ENCODE data around the gene MYO10. TPM values are rescaled to one million over a fixed set of nuclear protein-coding genes. Genes with fewer than 3 reads are reported as not detected.

Gene MYO10
- total and polyA plus RNA-seq, 4 donors, result 27.9 to 77.7 (median 41.8) TPM

DNA sequence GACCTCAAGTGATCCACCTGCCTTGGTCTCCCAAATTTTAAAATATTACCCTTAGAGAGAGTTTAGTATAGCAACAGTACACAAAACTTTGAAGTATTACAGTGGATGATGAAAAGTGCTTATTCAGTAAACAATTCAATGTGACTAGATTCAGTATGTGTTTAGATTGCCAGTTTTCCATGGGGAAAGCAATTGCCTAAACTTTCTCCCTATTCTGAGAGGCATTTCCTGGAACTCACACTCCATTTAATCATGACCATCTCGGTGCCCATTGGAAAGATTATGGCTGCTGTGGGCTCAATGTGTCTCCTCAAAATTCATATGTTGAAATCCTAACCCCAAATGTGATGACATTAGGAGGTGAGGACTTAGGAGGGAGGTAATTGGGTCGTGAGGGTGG, 38.9 kb upstream of the MYO10 start:
- WGBS (ENCODE audit: insufficient coverage), result no CpG with 5 or more reads among the region's 2 CpGs
- Histone ChIP-seq H3K27ac (ENCODE audit: low read depth, low read length) (no peak overlapping the region), H3K9me3 (ENCODE audit: control insufficient read depth, insufficient read depth, low read length) (no peaks in the 10 kb centered on the region)

DNA sequence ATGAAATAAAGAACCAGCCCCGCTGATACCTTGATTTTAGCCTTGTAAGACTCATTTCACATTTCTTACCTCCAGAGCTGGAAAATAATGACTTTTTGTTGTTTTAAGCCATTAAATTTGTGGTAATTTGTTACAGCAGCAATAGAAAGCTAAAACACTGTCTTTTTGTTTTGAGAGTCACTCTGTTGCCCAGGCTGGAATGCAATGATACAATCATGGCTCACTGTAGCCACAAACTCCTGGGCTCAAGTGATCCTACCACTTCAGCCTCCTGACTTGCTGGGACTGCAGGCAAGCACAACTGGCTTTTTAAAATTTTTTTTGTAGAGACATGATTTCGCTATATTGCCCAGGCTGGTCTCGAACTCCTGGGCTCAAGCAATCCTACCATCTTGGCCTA, 34.7 kb upstream of the MYO10 start:
- Histone ChIP-seq H3K27me3 (ENCODE audit: control insufficient read depth, insufficient read depth, low read length) (no peaks in the 10 kb centered on the region), H3K27ac (ENCODE audit: low read depth, low read length) (no peak overlapping the region), H3K36me3 (ENCODE audit: control insufficient read depth, insufficient read depth, low read length) (no peaks in the 10 kb centered on the region), H3K4me3 (ENCODE audit: low read depth, low read length) (no peak overlapping the region), H3K9me3 (ENCODE audit: control insufficient read depth, insufficient read depth, low read length) (no peaks in the 10 kb centered on the region), H3K4me1 (ENCODE audit: control insufficient read depth, insufficient read depth, low read length) (no peaks in the 10 kb centered on the region)
- WGBS (ENCODE audit: insufficient coverage), result 96% methylated on average over 2 of the region's 3 CpGs
- no peak for DNase-seq (ENCODE audit: low read depth in 4 of 6, low spot score in 6 of 6)

More for the DNA sequence above, 38.9 kb upstream of the MYO10 start:
- Histone ChIP-seq H3K4me3 (ENCODE audit: low read depth, low read length) (no peak overlapping the region), H3K36me3 (ENCODE audit: control insufficient read depth, insufficient read depth, low read length) (no peaks in the 10 kb centered on the region), H3K4me1 (ENCODE audit: control insufficient read depth, insufficient read depth, low read length) (no peaks in the 10 kb centered on the region), H3K27me3 (ENCODE audit: control insufficient read depth, insufficient read depth, low read length) (no peaks in the 10 kb centered on the region)
- no peak for DNase-seq (ENCODE audit: low read depth in 4 of 6, low spot score in 6 of 6)

DNA sequence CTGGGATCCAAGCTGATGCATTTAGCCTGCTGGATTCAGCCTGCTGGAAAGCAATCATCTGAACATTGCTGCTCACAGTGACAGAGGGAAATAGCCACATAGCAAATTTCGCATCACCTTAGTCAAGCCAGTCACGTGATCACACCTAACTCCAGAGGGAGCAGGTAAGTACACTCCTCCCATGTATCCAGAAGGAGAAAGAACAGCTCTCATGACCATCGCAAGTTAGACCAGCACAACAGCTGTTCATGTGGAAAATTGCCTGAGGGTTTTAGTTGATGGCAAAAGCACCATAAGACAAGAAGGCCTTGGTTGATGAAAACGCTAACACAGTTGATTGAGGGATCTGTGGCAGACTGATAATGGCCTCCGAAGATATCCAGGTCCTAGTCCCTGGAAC, 34.2 kb upstream of the MYO10 start:
- no peaks in the 10 kb centered on the region for H3K4me1 ChIP-seq (ENCODE audit: control insufficient read depth, insufficient read depth, low read length)
- no peaks in the 10 kb centered on the region for H3K27me3 ChIP-seq (ENCODE audit: control insufficient read depth, insufficient read depth, low read length)
- whole genome bisulfite sequencing (ENCODE audit: insufficient coverage), result 90% methylated on average over 2 of the region's 5 CpGs

DNA sequence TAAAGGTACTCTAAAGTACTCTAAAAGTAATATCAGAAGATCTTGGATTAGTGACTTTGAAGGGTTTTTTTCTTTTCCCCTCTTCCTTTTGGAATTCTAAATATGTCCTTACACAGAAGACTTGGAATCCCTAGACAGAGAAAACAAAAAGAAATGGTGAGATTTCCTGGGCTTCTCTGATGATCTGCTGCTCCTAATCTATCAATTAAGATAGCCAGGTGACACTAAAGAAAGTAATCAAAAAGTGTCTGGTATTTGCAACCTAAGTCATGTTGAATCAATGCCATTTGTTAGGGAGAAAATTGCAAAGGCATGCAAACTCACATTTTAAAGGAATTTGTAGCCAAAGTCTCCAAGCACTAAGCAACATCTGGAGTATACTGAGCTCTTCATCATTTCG, 29.5 kb upstream of the MYO10 start:
- Histone ChIP-seq H3K36me3 (ENCODE audit: control insufficient read depth, insufficient read depth, low read length) (no peaks in the 10 kb centered on the region), H3K4me1 (ENCODE audit: control insufficient read depth, insufficient read depth, low read length) (no peaks in the 10 kb centered on the region), H3K27me3 (ENCODE audit: control insufficient read depth, insufficient read depth, low read length) (no peaks in the 10 kb centered on the region), H3K27ac (ENCODE audit: low read depth, low read length) (no peak overlapping the region), H3K4me3 (ENCODE audit: low read depth, low read length) (no peak overlapping the region), H3K9me3 (ENCODE audit: control insufficient read depth, insufficient read depth, low read length) (no peaks in the 10 kb centered on the region)
- no CpG with 5 or more reads among the region's 1 CpG for WGBS (ENCODE audit: insufficient coverage)
- no peak for DNase-seq (ENCODE audit: low read depth in 4 of 6, low spot score in 6 of 6)

More for the DNA sequence above, 34.2 kb upstream of the MYO10 start:
- H3K36me3 ChIP-seq (ENCODE audit: control insufficient read depth, insufficient read depth, low read length), result no peaks in the 10 kb centered on the region
- H3K4me3 ChIP-seq (ENCODE audit: low read depth, low read length), result no peak overlapping the region
- no peak overlapping the region for H3K27ac ChIP-seq (ENCODE audit: low read depth, low read length)
- H3K9me3 ChIP-seq (ENCODE audit: control insufficient read depth, insufficient read depth, low read length), result no peaks in the 10 kb centered on the region
- DNase-seq (ENCODE audit: low read depth in 4 of 6, low spot score in 6 of 6), result no peak

DNA sequence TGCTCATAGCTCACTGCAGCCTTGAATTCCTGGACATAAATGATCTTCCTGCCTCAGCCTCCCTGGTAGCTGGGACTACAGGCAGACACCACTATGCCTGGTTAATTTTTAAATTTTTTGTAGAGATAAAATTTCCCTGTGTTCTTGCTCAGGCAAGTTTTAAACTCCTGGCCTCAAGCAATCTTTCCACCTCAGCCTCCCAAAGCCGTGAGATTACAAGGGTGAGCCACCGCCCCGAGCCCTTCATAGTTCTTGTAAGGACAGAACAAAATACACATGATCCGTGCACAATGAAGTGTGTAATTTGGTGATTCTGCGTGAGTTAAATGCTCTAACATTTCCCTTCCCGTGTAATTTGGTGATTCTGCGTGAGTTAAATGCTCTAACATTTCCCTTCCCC, 27.7 kb upstream of the MYO10 start:
- Histone ChIP-seq H3K27me3 (ENCODE audit: control insufficient read depth, insufficient read depth, low read length) (no peaks in the 10 kb centered on the region), H3K4me1 (ENCODE audit: control insufficient read depth, insufficient read depth, low read length) (no peaks in the 10 kb centered on the region), H3K36me3 (ENCODE audit: control insufficient read depth, insufficient read depth, low read length) (no peaks in the 10 kb centered on the region), H3K4me3 (ENCODE audit: low read depth, low read length) (no peak overlapping the region), H3K27ac (ENCODE audit: low read depth, low read length) (no peak overlapping the region), H3K9me3 (ENCODE audit: control insufficient read depth, insufficient read depth, low read length) (no peaks in the 10 kb centered on the region)
- no CpG with 5 or more reads among the region's 7 CpGs for WGBS (ENCODE audit: insufficient coverage)
- DNase-seq (ENCODE audit: low read depth in 4 of 6, low spot score in 6 of 6), result no peak

DNA sequence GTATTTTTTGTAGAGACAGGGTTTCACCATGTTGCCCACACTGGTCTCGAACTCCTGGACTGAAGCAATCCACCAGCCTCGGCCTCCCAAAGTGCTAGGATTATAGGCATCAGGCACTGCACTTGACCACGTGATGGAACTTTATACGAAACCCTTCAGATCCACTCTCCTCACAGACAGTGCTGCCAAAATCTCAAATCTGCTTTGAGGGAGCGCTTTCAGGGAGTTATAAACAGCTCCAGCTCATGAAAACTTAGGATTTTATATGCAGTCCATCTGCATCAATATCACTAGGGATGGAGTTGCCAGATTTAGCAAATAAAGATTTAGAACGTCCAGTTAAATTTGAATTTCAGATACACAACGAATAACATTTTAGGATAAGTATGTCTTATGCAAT, 25.0 kb upstream of the MYO10 start:
- DNase-seq (ENCODE audit: low read depth in 4 of 6, low spot score in 6 of 6), result peak in 1 of 6 donors; percentile 75
- WGBS (ENCODE audit: insufficient coverage), result 100% methylated on average over 3 of the region's 7 CpGs

DNA sequence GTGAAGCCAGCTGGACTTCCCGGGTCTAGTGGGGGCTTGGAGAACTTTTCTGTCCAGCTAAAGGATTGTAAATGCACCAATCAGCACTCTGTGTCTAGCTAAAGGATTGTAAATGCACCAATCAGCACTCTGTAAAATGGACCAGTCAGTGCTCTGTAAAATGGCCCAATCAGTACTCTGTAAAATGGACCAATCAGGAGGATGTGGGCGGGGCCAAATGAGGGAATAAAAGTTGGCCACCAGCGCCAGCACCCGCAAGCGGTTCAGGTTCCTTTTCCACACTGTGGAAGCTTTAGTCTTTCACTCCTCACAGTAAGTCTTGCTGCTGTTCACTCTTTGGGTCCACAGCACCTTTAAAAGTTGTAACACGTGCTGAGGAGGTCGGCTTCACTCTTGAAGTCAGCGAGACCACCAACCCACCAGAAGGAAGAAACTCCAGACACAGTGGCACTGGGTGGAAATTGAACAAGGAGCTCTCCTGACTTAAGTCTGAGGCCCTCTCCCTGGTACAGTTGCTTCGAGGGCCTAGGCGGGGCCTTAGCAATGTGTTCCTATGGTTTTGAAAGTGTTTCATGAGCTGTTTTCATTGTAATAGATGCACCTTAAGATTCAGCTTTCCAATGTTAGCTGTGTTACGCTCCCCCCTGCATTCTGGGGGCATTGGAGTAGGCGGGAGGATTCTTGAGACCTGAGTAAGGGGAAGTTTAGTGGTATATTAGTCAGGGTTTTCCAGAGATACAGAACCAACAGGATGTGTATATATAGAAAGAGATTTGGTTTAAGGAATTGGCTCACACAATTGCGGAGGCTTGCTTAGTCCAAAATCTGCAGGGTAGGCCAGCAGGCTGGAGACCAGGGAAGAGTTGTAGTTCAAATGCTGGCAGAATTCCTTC, 21.5 kb upstream of the MYO10 start:
- no peak overlapping the region for H3K4me3 ChIP-seq (ENCODE audit: low read depth, low read length)
- WGBS (ENCODE audit: insufficient coverage), result 95% methylated on average over 8 of the region's 13 CpGs
- DNase-seq (ENCODE audit: low read depth in 4 of 6, low spot score in 6 of 6), result no peak
- H3K27ac ChIP-seq (ENCODE audit: low read depth, low read length), result no peak overlapping the region
- H3K36me3 ChIP-seq (ENCODE audit: control insufficient read depth, insufficient read depth, low read length), result no peaks in the 10 kb centered on the region
- H3K27me3 ChIP-seq (ENCODE audit: control insufficient read depth, insufficient read depth, low read length), result no peaks in the 10 kb centered on the region
- no peaks in the 10 kb centered on the region for H3K9me3 ChIP-seq (ENCODE audit: control insufficient read depth, insufficient read depth, low read length)
- no peaks in the 10 kb centered on the region for H3K4me1 ChIP-seq (ENCODE audit: control insufficient read depth, insufficient read depth, low read length)

More for the DNA sequence above, 25.0 kb upstream of the MYO10 start:
- Histone ChIP-seq H3K27me3 (ENCODE audit: control insufficient read depth, insufficient read depth, low read length) (no peaks in the 10 kb centered on the region), H3K4me3 (ENCODE audit: low read depth, low read length) (no peak overlapping the region), H3K4me1 (ENCODE audit: control insufficient read depth, insufficient read depth, low read length) (no peaks in the 10 kb centered on the region), H3K9me3 (ENCODE audit: control insufficient read depth, insufficient read depth, low read length) (no peaks in the 10 kb centered on the region), H3K36me3 (ENCODE audit: control insufficient read depth, insufficient read depth, low read length) (no peaks in the 10 kb centered on the region), H3K27ac (ENCODE audit: low read depth, low read length) (no peak overlapping the region)

DNA sequence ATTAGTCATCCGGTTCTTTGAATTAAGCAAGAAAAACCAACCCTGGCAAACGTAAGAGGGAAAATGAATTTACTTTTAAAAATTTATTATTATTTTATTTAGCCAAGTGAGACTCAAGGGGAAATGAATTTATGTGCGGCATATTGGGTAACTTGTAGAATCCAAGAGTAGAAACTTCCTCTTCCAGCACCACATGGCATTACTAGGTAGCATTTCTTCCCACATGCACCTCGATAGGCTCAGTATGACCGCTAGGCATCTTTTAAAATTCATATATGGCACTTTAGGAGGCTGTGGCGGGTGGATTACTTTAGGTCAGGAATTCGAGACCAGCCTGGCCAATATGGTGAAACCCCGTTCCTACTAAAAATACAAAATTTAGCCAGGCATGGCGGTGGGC, 17.6 kb upstream of the MYO10 start:
- WGBS (ENCODE audit: insufficient coverage), result no CpG with 5 or more reads among the region's 9 CpGs
- no peak for DNase-seq (ENCODE audit: low read depth in 4 of 6, low spot score in 6 of 6)
- H3K4me1 ChIP-seq (ENCODE audit: control insufficient read depth, insufficient read depth, low read length), result no peaks in the 10 kb centered on the region

DNA sequence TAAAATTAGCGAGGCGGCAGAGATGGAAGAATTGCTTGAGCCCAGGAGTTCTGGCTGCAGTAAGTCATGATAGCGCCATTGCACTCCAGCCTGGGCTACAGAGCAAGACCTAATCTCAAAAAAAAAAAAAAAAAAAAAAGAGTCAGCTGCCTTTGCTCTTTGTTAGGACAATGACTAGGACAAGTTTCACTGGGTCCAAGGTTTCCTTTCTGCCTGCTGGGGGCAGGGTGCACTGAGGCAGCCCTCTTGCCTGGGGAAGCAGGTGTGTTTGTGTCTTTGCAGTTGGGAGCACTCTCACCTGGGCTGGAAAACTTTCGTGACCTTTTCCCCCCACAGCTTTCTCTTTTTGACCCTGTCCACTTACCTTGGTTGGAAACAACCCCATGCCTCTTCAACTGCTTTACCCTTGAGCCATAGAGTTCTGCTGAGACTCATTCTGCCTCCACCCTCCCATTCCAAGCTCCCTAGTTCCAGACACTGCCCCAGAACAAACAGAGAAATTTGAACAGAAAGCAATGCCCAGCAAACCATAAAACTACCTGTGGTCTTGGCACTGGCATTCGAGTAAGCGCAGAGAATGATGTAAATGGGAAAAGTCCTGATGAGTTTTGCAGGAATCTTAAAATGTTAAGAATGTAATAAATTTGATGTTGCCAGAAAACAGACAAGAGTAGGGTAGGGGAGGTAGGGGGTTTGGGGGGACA, 17.0 kb upstream of the MYO10 start:
- no peaks in the 10 kb centered on the region for H3K4me1 ChIP-seq (ENCODE audit: control insufficient read depth, insufficient read depth, low read length)
- no peak for DNase-seq (ENCODE audit: low read depth in 4 of 6, low spot score in 6 of 6)
- H3K9me3 ChIP-seq (ENCODE audit: control insufficient read depth, insufficient read depth, low read length), result no peaks in the 10 kb centered on the region
- H3K36me3 ChIP-seq (ENCODE audit: control insufficient read depth, insufficient read depth, low read length), result no peaks in the 10 kb centered on the region
- no peak overlapping the region for H3K4me3 ChIP-seq (ENCODE audit: low read depth, low read length)
- H3K27me3 ChIP-seq (ENCODE audit: control insufficient read depth, insufficient read depth, low read length), result no peaks in the 10 kb centered on the region
- H3K27ac ChIP-seq (ENCODE audit: low read depth, low read length), result no peak overlapping the region
- WGBS (ENCODE audit: insufficient coverage), result 98% methylated on average over 4 of the region's 6 CpGs

More for the DNA sequence above, 17.6 kb upstream of the MYO10 start:
- Histone ChIP-seq H3K9me3 (ENCODE audit: control insufficient read depth, insufficient read depth, low read length) (no peaks in the 10 kb centered on the region), H3K27me3 (ENCODE audit: control insufficient read depth, insufficient read depth, low read length) (no peaks in the 10 kb centered on the region), H3K4me3 (ENCODE audit: low read depth, low read length) (no peak overlapping the region), H3K27ac (ENCODE audit: low read depth, low read length) (no peak overlapping the region), H3K36me3 (ENCODE audit: control insufficient read depth, insufficient read depth, low read length) (no peaks in the 10 kb centered on the region)

Measured in spinal cord (tissue), 10 donors.